Spleen (tissue), 11 donors: Measurements from ENCODE around the gene SRPK2. TPM values are rescaled to one million over a fixed set of nuclear protein-coding genes. Genes with fewer than 3 reads are reported as not detected.

Experiments
- DNase-seq: peaks from one replicate; pipeline ENCODE4 v3.0.0-alpha.2; 2020
- H3K27ac ChIP-seq, 8 donors: fragments of 200-600 bp; sonication (generic) in 7 of 8; 1 replicate in 4 of 8; 2 replicates in 4 of 8; pipeline versions ENCODE4 v1.5.0 to v1.8.0; 2016 to 2021; ENCODE audit warnings: inconsistent platforms in 4 of 8, mild to moderate bottlenecking in 4 of 8, moderate library complexity in 1 of 8
- H3K27me3 ChIP-seq, 7 donors: fragments of 200-600 bp; sonication (generic) in 6 of 7; replicated peaks in 1 of 7; 1 replicate in 4 of 7; 2 replicates in 3 of 7; pipeline versions ENCODE4 v1.5.0 to v1.8.0; 2016 to 2021; ENCODE audit warnings: inconsistent platforms in 3 of 7, mild to moderate bottlenecking in 1 of 7
- H3K36me3 ChIP-seq, 6 donors: fragments of 200-600 bp; sonication (generic) in 5 of 6; 1 replicate in 4 of 6; 2 replicates in 2 of 6; pipeline versions ENCODE4 v1.5.0 to v1.8.0; 2016 to 2021; ENCODE audit warnings: inconsistent platforms in 2 of 6
- H3K4me1 ChIP-seq, 6 donors: fragments of 200-600 bp; sonication (generic) in 5 of 6; 1 replicate in 3 of 6; 2 replicates in 3 of 6; pipeline versions ENCODE4 v1.5.0 to v1.8.0; 2016 to 2021; ENCODE audit warnings: inconsistent platforms in 3 of 6
- H3K4me3 ChIP-seq, 8 donors: fragments of 200-600 bp; sonication (generic) in 7 of 8; 1 replicate in 4 of 8; 2 replicates in 4 of 8; pipeline versions ENCODE4 v1.5.0 to v1.8.0; 2016 to 2021; ENCODE audit warnings: inconsistent platforms in 4 of 8, mild to moderate bottlenecking in 4 of 8, moderate library complexity in 2 of 8
- H3K9me3 ChIP-seq, 8 donors: fragments of 200-600 bp; sonication (generic) in 7 of 8; 1 replicate in 4 of 8; 2 replicates in 4 of 8; pipeline versions ENCODE4 v1.5.0 to v1.8.0; 2016 to 2021; ENCODE audit warnings: inconsistent platforms in 4 of 8
- CTCF ChIP-seq, 11 experiments: fragments of 200-600 bp in 7 of 11; fragments of 450-650 bp in 4 of 11; sonication (generic) in 4 of 11; IDR thresholded peaks in 8 of 11; conservative IDR thresholded peaks in 3 of 11; 1 replicate in 7 of 11; 2 replicates in 4 of 11; pipeline versions ENCODE4 v1.4.0 to v1.8.0; 2016 to 2021; ENCODE audit warnings: antibody characterized with exemption in 11 of 11, inconsistent platforms in 4 of 11, mild to moderate bottlenecking in 1 of 11
- POLR2A ChIP-seq, 3 donors: fragments of 450-650 bp; IDR thresholded peaks; one replicate each; pipeline ENCODE4 v1.5.1; 2017; ENCODE audit warnings: antibody characterized with exemption in 3 of 3, mild to moderate bottlenecking in 1 of 3
- POLR2AphosphoS5 ChIP-seq, 3 donors: sonication (generic); formaldehyde crosslinking; IDR thresholded peaks; one replicate each; pipeline ENCODE4 v1.5.1; 2017; ENCODE audit warnings: antibody characterized with exemption in 3 of 3
- WGBS, 5 donors: extraction: QIAGEN DNeasy Blood & Tissue Kit in 3 of 5; methylation state at CpG; one replicate each; pipeline versions ENCODE4 v1.1.5 to v1.1.7; 2013 to 2018; 5-methylcytosine and 5-hydroxymethylcytosine counted together
- intact Hi-C: fragments of 100-400 bp; cut with DNase I; formaldehyde crosslinking; loops from one replicate; pipeline ENCODE4 v1.15.0; 2023; ENCODE audit warnings: low total_unique reads
- polyA plus RNA-seq, 3 donors: library from polyadenylated mRNA; stranded (reverse); fragments of 200-250 nt; gene quantifications; one replicate each; pipeline ENCODE4 v1.2.1, GENCODE V29; 2013
- total RNA-seq, 7 donors: library from RNA; depleted of rRNA in 3 of 7; stranded (reverse); fragments of >200 nt in 3 of 7; fragmentation: NEBNext Ultra II Directional in 4 of 7; extraction: Animal tissue kit (Norgen Biotek cat#: 25700) in 4 of 7; gene quantifications; one replicate each; pipeline versions ENCODE4 v1.1.0 to v1.2.1, GENCODE V29; 2016 to 2021
- donor health status: healthy with polysubstance abuse.
- donor health status: DM: no; HTN: no; CAD: no; lungs with moderate emphysema.
- donor health status: DM: no; HTN: no; CAD: no.
- donor health status: Bipolar disorder and iron deficiency.
- donor health status: healthy.
- donor health status: DM: no; HTN: no; CAD: no.
- donor health status: DM: yes; HTN: yes; CAD: no.

Gene SRPK2
- total and polyA plus RNA-seq, 10 donors: 9.6 to 60.3 (median 46.2) TPM

- H3K9me3 ChIP-seq: no peaks in the 10 kb centered on the region
- no peak overlapping the region for H3K27ac ChIP-seq
- H3K27me3 ChIP-seq: no peaks in the 10 kb centered on the region
- WGBS, 5 donors: 92 to 97% (median 95%) methylated on average over 2 of the region's 2 CpGs
- H3K4me1 ChIP-seq: peaks cover 0 to 19% (median 3%) of the 10 kb centered on the region in 6 donors
- TF ChIP-seq CTCF (IDR thresholded peaks at IDR 0.05 in 8 of 11, conservative IDR thresholded peaks at IDR 0.05 in 3 of 11) (no peak), POLR2AphosphoS5 (IDR thresholded peaks at IDR 0.05) (no peak)
- intact Hi-C loops: no loop called here
- no peak for DNase-seq
- no peaks in the 10 kb centered on the region for H3K36me3 ChIP-seq
- no peak overlapping the region for H3K4me3 ChIP-seq
These were observed 106.8 kb downstream of the SRPK2 start for GRCh38 chr7:105281966-105282365.

- peaks cover 0 to 19% (median 3%) of the 10 kb centered on the region in 6 donors for H3K4me1 ChIP-seq
- peaks cover 0 to 3% (median 0%) of the 10 kb centered on the region in 6 donors for H3K36me3 ChIP-seq
- 69 to 83% (median 71%) methylated on average over 1 of the region's 1 CpG for WGBS, 5 donors
- no peaks in the 10 kb centered on the region for H3K27me3 ChIP-seq
- H3K4me3 ChIP-seq: no peak overlapping the region
- H3K27ac ChIP-seq: no peak overlapping the region
- DNase-seq: no peak
- intact Hi-C loops: no loop called here
- H3K9me3 ChIP-seq: no peaks in the 10 kb centered on the region
- TF ChIP-seq POLR2A (IDR thresholded peaks at IDR 0.05): no peak
- no peak for TF ChIP-seq CTCF (IDR thresholded peaks at IDR 0.05 in 8 of 11, conservative IDR thresholded peaks at IDR 0.05 in 3 of 11)
- no peak for TF ChIP-seq POLR2AphosphoS5 (IDR thresholded peaks at IDR 0.05)
These were observed 109.1 kb downstream of the SRPK2 start for GRCh38 chr7:105279688-105280007.

- H3K4me1 ChIP-seq: peaks cover 0 to 16% (median 3%) of the 10 kb centered on the region in 6 donors
- H3K9me3 ChIP-seq: no peaks in the 10 kb centered on the region
- no peaks in the 10 kb centered on the region for H3K27me3 ChIP-seq
- 73 to 81% (median 75%) methylated on average over 8 of the region's 8 CpGs for WGBS, 5 donors
- intact Hi-C loops: no loop called here
- no peak overlapping the region for H3K27ac ChIP-seq
- TF ChIP-seq POLR2A (IDR thresholded peaks at IDR 0.05) (no peak), POLR2AphosphoS5 (IDR thresholded peaks at IDR 0.05) (no peak), CTCF (IDR thresholded peaks at IDR 0.05 in 8 of 11, conservative IDR thresholded peaks at IDR 0.05 in 3 of 11) (no peak)
- H3K36me3 ChIP-seq: peaks cover 0 to 3% (median 0%) of the 10 kb centered on the region in 6 donors
- no peak for DNase-seq
- H3K4me3 ChIP-seq: no peak overlapping the region
These were observed 109.6 kb downstream of the SRPK2 start for GRCh38 chr7:105278973-105279687.

- no peak for DNase-seq
- Histone ChIP-seq H3K27me3 (no peaks in the 10 kb centered on the region), H3K36me3 (peaks cover 0 to 3% (median 0%) of the 10 kb centered on the region in 6 donors), H3K9me3 (no peaks in the 10 kb centered on the region), H3K4me3 (no peak overlapping the region), H3K4me1 (peaks cover 0 to 13% (median 1%) of the 10 kb centered on the region in 6 donors), H3K27ac (no peak overlapping the region)
- TF ChIP-seq POLR2AphosphoS5 (IDR thresholded peaks at IDR 0.05) (no peak), CTCF (IDR thresholded peaks at IDR 0.05 in 8 of 11, conservative IDR thresholded peaks at IDR 0.05 in 3 of 11) (no peak), POLR2A (IDR thresholded peaks at IDR 0.05) (no peak)
- intact Hi-C loops: no loop called here
- 82 to 93% (median 89%) methylated on average over 5 of the region's 5 CpGs for WGBS, 5 donors
These were observed 110.2 kb downstream of the SRPK2 start for GRCh38 chr7:105278565-105278964.
